Measurements from ENCODE around the gene RHOJ.
"Not testable (repeated sequence)": the region's sequence is repeated elsewhere in the genome, so short reads cannot be mapped to it uniquely, and the experiment has no call there.

Gene RHOJ

DNA sequence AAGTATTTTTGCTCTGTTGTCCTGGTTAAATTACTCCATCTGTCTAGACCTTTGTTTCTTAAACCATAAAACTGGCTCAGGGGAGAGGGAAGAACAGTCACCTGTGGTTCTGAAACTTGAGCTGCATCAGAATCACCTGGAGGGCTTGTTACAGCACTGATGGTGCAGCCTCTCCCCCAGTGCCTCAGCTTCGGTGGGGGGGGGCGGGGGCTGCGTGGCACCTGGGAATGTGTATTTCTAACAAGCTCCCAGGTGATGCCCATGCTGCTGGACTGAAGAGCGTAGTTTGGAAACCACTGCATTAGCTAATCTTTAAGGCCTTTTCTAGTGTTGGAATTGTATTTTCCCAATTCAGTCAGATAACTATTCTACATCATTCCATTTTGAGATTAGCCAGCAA, 71.8 kb downstream of the RHOJ start:
- ChIA-PET POLR2A (no interaction called here), CTCF (interaction anchor here (0.8 to 5.0 kb wide), 8 partner anchors 8 to 1114 kb away, joined by 3 to 23 read pairs (median 4); no protein-coding TSS in a partner anchor)
- TF ChIP-seq, protein P1, sequence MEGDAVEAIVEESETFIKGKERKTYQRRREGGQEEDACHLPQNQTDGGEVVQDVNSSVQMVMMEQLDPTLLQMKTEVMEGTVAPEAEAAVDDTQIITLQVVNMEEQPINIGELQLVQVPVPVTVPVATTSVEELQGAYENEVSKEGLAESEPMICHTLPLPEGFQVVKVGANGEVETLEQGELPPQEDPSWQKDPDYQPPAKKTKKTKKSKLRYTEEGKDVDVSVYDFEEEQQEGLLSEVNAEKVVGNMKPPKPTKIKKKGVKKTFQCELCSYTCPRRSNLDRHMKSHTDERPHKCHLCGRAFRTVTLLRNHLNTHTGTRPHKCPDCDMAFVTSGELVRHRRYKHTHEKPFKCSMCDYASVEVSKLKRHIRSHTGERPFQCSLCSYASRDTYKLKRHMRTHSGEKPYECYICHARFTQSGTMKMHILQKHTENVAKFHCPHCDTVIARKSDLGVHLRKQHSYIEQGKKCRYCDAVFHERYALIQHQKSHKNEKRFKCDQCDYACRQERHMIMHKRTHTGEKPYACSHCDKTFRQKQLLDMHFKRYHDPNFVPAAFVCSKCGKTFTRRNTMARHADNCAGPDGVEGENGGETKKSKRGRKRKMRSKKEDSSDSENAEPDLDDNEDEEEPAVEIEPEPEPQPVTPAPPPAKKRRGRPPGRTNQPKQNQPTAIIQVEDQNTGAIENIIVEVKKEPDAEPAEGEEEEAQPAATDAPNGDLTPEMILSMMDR (IDR thresholded peaks at IDR 0.05; ENCODE audit: control extremely low read depth, extremely low read depth, low read depth, missing control alignments) = no peak
- DNase-seq (ENCODE audit: extremely low spot score) = no peak

DNA sequence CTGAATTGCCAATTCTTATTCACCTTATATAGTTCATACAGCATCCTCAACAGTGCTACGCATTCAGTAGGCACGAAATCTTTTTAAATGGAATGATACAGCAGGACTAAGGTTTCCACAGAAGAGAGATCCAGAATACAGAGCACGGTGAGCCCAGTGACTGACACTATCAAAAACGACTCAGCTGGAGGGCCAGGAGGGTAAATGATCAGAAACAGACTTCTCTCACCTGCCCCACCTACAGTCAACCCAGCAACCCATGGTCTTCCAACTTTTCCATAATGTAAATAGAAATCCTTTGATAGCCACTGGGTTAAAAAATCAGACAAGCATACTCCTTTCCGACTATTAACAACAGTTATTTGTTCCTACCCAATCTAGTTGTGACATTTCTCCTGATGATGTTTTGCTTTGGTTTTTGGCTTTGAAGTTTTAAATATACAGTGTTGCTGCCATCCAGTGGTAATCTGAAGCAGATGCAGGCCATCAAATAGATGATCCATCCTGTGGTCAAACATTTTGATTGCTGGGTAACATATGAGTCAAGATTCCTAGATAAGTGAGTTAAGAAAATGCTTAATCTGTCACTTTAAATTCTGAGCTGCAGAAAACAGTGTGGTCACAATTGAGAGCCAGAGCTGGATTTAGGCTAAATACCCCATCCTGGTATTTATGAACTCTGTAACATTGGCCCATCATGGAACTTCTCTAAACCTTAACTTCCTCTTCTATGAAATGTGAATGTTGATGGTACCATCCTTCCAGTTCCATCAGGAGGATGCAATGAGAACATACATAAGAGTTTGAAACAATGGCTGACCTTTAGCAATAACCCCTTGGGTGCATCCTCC, 72.5 kb downstream of the RHOJ start:
- TF ChIP-seq, protein P1 (IDR thresholded peaks at IDR 0.05; ENCODE audit: control extremely low read depth, extremely low read depth, low read depth, missing control alignments) = peak; percentile 73
- DNase-seq (ENCODE audit: extremely low spot score) = peak; percentile 54
- ChIA-PET POLR2A (no interaction called here), CTCF (interaction anchor here (0.7 to 5.0 kb wide), 21 partner anchors 8 to 1164 kb away, joined by 3 to 23 read pairs (median 4); no protein-coding TSS in a partner anchor)

DNA sequence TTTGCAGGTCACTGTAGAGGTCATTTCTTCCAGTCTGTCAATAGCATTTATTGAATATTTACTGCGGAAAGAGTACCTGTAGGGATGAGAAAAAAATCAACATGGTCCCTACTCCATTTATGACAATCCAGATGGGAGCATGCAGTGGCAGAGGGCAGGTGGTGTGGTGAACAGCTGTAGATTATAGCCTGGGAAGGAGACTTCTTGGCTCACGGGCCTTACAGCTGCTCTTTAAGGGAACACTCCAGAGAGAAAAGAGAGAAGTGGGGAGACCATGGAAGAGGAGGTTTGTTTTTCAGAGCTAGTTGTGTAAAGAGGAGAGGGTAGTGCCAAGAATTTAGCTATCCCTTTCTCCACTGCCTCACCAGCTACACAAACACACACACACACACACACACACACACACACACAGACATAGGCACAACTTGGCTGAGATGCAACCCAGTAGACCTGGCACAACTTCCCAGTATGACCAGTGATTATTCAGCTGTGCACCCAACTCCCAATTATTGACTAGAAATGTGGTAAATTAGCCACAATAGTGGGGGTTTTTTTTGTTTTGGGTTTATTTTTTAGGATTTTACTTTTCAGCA, 73.4 kb downstream of the RHOJ start:
- TF ChIP-seq, protein P1 (IDR thresholded peaks at IDR 0.05; ENCODE audit: control extremely low read depth, extremely low read depth, low read depth, missing control alignments) = no peak
- CTCF ChIA-PET = interaction anchor here (0.6 to 5.0 kb wide), 22 partner anchors 9 to 1165 kb away, joined by 3 to 23 read pairs (median 4); no protein-coding TSS in a partner anchor
- no peak for DNase-seq (ENCODE audit: extremely low spot score)
- POLR2A ChIA-PET = no interaction called here

DNA sequence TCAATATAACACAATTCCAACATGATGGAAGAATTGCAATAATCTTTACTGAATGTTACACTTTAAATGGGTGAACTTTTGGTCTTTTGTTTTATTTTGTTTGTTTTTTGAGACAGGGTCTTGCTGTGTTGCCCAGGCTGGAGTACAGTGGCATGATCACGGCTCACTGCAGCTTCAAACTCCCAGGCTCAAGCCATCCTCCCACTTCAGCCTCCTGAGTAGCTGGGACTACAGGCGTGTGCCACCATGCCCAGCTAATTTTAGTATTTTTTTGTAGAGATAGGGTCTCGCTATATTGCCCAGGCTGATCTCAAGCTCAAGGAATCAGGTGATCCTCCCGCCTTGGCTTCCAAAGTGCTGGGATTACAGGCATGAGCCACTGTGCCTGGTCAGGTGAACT, 75.7 kb downstream of the RHOJ start:
- CTCF ChIA-PET = interaction anchor here (1.2 to 5.0 kb wide), 5 partner anchors 15 to 1154 kb away, joined by 3 to 23 read pairs (median 4); no protein-coding TSS in a partner anchor
- POLR2A ChIA-PET; DNase-seq (ENCODE audit: extremely low spot score): not testable (repeated sequence)

DNA sequence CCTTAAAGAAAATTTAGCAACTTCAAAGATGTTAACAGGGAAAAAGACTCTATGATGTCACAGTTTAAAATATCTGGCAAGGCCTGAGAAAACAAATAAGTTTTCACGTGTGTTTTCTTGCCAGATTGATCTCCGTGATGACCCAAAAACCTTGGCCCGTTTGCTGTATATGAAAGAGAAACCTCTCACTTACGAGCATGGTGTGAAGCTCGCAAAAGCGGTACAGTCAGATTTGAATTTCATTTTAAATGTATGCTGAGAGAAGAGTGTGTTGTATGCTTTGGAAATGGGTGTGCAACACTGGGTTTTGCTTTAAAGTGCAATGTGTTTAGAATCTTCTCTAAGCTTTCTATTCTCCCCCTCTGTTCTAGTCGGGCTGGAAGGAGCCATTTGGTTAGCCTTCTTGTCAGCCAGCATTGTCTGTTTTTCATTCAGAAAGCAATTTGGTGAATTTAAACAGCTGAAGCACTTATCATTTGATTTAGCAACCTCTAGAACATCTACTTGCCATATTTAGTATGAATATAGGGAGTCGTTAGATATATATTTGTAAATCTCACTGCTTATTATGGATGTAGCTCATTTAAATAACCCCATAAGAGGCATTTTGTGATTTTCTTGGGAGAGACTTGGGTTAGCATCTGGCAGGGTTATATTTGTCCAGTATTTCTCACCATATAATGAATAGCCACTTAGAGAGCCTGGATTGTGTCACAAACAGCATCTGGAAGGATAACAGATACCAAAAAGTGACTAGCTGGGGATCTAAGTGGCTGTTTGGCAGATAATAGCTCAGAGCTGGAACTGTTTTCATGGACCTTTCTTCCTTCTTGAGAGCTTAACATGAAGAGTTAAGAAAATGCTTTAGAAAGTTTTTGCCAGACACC, 79.0 kb downstream of the RHOJ start:
- POLR2A ChIA-PET = no interaction called here
- CTCF ChIA-PET = interaction anchor here (0.9 to 2.8 kb wide), 3 partner anchors 11 to 1105 kb away, joined by 3 to 19 read pairs (median 3); no protein-coding TSS in a partner anchor
- TF ChIP-seq, protein P1 (IDR thresholded peaks at IDR 0.05; ENCODE audit: control extremely low read depth, extremely low read depth, low read depth, missing control alignments) = no peak
- DNase-seq (ENCODE audit: extremely low spot score) = no peak

DNA sequence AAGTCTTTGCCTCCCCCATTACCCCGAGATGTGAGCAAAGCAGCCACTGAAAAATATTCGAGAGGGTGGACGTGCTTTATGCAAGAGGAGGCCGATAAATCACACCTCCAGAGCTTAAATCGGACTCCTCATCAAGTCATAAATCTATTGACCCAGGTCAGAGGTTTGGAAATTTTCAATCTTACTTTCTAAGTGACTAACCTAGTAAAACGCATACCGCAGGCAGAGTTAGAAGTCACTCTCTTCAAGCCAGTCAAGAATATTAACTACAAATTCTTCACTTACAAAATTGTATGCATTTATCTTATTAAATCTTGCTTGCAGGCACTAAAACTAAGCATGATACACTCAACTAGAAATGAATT, 79.6 kb downstream of the RHOJ start:
- POLR2A ChIA-PET = no interaction called here
- no peak for DNase-seq (ENCODE audit: extremely low spot score)
- TF ChIP-seq, protein P1 (IDR thresholded peaks at IDR 0.05; ENCODE audit: control extremely low read depth, extremely low read depth, low read depth, missing control alignments) = no peak
- CTCF ChIA-PET = interaction anchor here (0.9 to 2.8 kb wide), 4 partner anchors 8 to 1105 kb away, joined by 3 to 19 read pairs (median 3); no protein-coding TSS in a partner anchor
